Ureter (tissue), 1 donor: Measurements from ENCODE around the gene DPM3. TPM values are rescaled to one million over a fixed set of nuclear protein-coding genes. Genes with fewer than 3 reads are reported as not detected.
"Not testable (repeated sequence)": the region's sequence is repeated elsewhere in the genome, so short reads cannot be mapped to it uniquely, and the experiment has no call there.

Experiments used
- DNase-seq: peaks from one replicate; pipeline ENCODE4 v3.0.0-alpha.2; 2020; ENCODE audit warnings: low spot score
- total RNA-seq: library from RNA; stranded (reverse); gene quantifications from one replicate; pipeline ENCODE4 v1.2.4, GENCODE V29; 2023
- donor health status: DM: yes; HTN: yes; CAD: no.

Gene DPM3
- total RNA-seq, 1 donor from 2014 or later = 75.4 TPM

DNA sequence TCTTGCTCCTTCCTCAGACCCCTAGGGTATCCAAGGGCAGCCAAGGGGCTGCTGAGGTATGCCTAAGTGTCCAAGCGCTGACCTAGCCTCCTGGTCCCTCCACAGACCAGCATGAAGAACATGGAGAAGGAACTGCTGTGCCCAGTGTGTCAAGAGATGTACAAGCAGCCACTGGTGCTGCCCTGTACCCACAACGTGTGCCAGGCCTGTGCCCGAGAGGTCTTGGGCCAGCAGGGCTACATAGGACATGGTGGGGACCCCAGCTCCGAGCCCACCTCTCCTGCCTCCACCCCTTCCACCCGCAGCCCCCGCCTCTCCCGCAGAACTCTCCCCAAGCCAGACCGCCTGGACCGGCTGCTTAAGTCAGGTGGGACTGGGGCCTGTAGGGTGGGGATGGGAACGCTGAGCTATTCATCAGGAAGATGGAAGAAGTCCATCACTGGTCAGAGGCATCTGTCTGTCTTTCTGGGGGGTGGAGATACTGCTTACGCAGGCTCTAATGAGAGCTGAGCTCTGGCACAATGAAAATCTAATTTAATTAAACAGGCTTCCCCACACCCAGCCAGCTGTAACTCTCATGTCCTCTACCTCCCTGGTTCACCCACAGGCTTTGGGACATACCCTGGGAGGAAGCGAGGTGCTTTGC is 35.1 kb upstream of the DPM3 start:
- DNase-seq = peak; percentile 46

DNA sequence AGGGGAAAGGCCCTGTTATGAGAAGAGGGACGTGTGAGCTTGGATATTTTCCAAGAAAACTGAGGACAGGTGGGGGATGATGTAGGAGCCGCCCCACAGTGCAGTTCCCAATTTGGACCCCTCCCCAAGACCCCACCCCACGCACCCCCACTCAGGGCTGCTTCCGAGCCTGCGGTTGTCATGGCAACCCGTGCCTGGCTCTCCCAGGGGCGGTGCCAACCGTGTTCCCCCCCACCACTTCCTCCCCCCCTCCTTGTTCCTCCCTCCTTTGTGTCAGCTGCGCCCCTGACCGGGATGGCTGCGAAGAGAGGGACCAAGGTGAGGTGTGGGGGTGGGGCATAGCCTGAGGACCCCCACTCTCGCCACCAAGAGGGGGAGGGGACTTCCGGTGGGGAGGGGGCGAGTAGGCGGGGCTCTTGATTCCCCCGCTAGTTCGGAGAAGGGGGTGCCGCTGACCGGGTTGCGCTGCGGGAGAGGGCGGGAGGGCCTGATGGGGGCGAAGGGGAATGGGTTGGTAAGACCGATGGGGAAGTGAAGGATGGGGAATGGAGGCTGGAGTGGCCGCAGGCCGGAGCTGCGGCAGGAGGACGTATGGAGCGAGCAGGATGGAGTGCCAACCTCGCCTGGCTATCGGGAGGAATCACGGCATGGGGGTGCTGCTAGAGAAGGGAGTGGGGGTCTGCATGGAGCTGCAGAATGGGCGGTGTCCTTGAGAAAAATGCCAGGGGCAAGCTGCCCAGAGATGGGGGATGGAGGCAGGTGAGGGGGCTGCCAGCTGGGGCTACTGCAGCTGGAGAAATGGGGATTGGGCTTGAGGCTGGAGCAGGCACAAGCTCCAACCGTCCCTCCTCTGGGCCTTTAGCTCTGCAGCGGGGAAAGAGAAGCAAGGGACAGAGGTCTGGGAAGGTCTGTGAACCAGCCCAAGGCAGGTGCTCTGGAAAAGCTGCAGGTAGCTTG is 34.3 kb upstream of the DPM3 start:
- peak; percentile 45 for DNase-seq

DNA sequence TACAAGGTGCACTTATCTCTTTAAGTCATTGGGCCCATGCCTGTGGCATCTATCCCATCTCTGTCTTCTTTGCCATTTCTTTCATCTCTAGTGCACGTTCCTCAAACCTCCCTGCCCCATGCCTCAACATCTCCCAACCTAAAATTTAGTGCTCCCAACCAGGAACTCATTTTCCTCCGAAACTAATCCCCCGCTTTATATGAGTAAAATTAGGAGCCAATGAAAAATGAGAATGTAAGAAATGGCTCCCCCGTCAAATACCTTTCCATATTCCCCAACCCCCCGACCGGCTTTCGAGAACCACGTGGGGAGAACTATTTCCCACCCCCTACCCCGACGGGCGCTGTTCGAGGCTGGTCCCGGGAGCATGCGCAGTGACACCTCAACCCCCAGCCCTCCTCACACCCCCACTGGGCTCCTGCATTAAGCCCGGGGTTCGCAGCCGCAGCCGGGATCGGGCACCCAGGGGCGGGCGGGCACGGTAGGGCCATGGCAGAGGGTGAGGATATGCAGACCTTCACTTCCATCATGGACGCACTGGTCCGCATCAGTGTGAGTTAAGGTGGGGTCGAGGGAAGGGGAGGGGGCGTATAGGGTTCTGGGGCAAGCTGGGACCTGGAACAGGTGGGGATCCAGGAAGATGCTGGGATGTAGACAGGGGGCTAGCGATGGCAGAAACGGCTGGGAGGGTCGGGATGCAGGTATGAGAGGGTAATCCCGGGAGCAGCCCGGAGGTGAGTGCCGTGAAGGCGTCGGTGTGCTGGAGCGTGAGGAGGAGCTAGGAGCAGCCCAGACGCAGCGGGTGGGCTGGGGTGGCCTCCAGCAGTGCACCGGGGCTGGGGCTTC is 33.4 kb upstream of the DPM3 start, which contains the start of gene TRIM46:
Gene TRIM46 (plus strand): TSS at position 372 of the 846 bp plus-strand sequence. CDS start 118 bp downstream, at position 490.
- DNase-seq = peak; percentile 63

DNA sequence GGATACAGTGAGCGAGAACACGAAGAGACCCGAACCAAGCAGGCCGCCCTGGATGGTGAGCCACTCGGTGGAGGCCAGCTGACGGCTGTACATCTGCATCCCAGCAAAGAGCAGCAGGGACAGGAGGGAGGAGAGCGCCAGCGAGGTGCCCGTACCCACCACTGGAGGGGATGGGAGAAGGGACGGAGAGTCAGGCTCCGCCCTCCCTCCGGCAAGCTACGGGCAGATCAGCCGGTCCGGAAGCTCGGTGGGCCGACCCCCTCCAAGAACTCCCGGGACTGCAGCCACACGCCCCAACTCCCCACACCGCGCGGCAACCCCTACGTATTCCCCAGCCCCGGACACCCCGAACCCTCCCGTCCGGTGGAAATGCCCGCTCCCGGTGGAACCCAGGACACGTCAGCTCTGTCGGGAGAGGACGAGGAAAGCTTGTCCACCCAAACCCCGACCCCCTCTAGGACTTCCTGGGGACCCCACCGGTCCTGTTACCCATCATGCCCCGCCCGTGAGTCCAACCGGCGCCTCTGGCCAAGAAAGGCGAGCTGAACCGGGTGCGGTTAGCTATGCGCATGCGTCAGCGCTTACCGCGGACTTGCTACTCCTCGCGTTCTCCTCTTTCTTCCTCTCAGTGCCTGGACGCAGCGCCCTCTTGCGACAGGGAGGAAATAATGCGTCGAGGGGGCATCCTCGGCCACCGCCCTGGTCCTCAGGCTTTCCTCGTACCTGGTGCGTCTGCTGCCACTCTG is 32.6 kb upstream of the DPM3 start, which contains the start of gene KRTCAP2:
Gene KRTCAP2 (minus strand): TSS at position 573 of the 746 bp plus-strand sequence. CDS start 80 bp downstream, at position 493.
- peak; percentile 96 for DNase-seq

DNA sequence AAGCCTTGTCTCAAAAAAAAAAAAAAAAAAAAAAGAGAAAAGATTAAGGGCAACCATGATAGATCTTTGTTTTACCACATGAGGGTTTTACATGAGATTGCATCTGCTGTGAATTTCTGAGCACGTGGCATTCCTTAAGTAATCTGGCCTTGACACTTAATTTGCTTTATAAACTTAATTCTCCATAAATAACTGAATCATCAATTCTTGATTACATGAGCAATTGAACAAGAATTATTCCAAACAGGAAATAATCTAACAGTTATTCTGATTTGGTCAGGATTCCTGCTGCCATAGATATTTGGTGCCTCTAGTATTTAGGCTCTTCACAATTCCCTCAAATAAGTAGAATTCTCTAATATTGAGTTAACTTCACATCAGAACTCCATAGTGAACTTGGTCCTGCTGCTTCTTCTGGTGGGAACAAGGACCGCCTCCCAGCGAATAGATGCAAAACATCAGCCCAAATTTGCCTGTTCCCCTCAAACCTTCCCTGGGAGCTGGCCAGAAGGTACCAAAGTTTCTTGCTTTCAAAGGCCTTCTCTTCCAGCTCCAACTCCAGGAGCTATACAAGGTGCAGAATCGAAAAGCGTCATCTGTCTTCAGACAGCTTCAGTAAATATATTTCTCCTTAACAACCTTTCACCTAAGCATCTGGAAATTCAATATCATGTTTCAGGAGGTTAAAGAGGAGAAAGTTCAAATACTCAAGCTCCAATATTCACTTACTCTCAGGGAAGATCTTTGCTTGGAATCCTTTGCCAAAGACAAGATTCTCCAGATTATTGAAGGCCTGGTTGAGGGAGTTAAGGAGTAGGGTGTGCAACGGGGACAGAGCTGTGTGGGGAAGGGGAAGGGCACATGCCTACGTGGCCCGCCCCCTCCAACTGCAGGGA is 31.8 kb upstream of the DPM3 start:
- peak; percentile 40 for DNase-seq

DNA sequence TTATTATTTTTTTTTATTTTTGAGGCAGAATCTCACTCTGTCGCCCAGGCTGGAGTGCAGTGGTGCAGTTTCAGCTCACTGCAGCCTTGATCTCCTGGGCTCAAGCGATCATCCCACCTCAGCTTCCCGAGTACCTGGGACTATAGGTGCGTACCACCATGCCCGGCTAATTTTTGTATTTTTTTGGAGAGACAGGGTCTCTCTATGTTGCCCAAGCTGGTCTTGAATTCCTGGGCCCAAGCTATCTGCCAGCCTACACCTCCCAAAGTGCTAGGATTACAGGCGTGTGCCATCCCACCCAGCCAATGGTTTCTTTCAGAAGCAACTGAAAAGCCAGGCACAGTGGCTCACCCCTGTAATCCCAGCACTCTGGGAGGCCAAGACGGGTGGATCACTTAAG is 30.5 kb upstream of the DPM3 start:
- DNase-seq = no peak

DNA sequence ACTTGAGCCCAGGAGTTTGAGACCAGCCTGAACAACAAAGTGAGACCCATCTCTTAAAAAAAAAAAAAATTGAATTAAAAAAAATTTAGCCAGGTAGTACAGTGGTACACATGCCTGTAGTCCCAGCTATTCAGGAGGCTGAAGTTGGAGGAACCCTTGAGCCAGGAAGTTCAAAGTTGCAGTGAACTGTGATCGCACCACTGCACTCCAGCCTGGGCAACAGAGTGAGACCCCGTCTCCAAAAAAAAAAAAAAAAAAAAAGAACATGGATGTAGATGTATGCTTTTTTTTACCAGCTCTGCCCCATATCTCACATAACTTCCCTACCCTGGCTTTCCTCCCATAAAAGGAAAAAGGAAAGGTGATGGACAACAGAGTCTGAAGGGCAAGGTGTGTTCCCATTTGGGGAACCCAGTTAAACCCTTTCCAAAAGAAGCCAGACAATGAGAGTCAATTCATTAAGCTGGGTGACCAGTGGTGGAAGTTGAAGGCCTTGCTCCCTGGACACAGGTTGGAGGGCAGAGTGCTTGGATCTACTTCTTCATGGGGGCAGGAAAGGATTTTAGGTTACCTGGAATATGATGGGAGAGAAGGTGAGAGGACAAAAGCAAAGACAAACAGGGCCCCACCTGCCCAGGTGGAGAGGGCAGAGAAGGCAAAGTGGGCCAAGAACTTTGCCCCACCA is 29.9 kb upstream of the DPM3 start:
- peak; percentile 13 for DNase-seq

DNA sequence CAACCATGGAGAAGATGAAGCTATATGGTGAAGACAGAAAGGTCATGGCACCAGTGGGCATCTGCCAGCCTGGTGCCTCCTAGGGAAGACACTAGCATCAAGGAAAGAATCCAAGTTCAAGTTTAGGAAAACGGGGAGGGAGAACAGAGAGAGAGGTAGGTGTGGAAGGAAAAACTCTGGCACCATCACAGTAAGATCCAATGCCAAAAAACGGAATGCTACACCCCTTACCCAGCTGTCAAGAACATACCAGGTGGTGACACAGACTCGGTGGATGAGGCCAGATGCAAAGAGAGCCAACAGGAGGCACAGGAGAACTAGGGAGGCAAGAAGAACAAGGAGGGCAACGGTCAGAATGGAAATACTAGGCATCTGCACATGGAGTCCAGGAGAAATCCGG is 29.2 kb upstream of the DPM3 start:
- DNase-seq = no peak

DNA sequence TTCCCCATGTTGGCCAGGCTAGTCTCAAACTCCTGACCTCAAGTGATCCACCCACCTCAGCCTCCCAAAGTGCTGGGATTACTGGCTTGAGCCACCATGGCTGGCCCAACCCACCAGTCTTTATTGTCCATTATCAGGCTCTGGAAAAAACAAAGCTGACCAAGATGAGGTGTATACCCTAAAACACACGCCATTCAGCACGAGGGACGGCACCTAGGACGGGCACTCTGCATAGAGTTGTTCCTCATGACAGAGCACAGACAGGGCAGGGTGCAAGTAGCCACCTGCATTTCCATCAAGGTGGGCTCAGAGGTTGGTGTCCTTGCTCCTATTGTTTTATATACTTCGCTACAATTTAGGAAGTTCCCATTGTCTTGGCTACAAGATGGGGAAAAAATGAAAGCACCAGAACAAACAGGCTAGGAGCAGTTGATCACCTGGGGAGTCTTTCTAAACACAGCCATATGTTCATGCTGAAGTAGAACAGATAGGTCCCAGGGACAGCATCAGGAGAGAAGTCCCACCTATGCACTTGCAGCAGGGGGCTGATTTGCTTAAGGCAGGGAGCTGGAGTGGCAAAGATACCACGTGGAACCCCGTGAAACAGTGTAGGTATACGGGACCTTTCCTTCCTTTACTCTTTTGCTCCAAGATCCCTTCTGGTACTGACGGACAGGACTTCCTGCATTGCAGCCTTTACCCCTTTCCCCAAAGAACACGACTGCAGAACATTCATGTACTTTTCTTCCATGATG is 28.3 kb upstream of the DPM3 start:
- DNase-seq = peak; percentile 33

DNA sequence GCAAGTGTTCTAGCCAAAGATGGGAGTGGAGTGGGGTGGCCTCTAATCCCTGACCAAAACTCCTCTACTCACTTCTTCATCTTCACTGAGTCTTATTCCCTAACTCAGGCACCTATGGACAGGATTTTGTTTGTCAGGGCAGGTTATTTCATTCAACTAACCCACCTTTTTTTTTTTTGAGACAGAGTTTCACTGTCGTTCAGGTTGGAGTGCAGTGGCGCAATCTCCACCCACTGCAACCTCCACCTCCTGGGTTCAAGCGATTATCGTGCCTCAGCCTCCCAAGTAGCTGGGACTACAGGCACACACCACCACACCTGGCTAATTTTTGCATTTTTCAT is 27.7 kb upstream of the DPM3 start:
- DNase-seq = not testable (repeated sequence)

DNA sequence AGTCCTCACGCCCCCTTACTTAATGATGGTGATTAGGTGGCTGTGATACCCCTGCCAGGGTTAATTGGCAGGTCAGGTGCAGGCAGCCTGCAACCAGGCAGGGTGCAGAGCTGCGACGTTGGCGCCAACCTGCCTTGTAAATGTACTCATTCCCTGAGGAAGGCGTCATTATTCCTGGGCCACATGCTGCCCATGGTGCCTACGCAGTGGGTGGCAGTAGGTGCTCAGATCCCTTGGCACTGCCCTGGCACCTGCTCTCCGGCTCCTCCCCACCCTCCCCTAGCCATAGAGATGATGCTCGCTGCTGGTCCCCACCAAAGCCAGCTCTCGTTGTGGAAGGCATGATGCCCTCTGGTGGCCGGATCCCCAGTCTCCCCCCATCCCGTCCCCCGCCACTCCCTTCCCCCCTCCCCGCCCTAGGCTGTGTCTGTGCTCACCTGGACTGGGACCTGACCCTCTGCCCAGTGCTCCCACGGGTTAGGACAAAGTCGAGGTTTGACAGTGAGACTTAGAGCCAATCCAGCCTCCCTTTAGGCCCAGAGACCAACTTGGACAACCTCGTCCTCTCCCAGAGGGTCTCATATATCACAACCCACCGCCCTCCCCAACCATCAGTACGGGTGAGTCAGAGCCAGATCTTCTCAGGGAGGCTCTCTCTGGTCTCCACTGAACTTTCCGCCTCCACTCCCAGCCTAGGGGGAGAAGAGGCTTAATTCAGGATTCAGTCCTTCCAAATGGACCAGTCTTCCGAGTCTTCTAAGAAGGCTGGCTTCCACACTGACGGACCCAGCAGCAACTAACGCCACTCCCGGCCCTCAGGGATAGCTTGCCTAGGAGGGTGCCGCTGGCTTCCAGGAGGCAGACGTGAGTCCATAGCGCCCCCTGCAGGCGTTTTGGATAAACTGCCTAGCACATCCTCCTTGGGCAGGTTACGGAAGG is 27.1 kb upstream of the DPM3 start:
- DNase-seq = peak; percentile 89

DNA sequence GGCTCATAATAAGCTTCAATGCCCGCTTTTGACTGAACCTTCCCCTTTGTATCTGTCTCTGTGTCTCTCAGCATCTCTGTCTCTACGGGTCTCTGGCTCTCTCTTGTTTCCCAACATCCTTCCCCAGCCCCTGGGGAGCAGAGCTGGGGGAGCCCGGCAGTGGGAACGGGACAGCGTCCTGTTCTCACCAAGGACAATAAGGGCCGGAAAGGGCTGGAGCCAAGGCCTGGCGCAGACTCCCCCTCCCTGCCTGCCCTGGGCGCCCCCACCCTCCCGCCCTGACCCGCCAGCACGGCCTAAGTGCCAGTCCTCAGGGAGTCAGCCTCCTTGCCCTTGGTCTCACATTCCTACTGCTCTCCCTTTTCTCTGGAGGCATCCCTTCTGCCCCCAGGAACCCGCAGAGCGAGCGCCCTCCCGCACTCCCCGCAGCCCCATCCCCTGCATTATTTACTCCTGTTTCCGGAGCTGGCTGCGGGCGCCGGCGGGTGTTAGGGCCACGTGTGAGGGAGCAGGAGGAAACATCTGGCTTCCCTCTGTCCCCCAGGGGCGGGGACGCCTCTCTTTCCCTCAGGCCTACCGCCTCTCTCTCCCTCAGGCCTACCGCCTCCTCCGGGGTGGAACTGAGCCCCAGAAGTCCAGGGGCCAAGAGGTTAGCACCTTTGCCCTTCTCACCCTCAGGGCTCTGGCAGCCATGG is 26.3 kb upstream of the DPM3 start:
- DNase-seq = peak; percentile 51

DNA sequence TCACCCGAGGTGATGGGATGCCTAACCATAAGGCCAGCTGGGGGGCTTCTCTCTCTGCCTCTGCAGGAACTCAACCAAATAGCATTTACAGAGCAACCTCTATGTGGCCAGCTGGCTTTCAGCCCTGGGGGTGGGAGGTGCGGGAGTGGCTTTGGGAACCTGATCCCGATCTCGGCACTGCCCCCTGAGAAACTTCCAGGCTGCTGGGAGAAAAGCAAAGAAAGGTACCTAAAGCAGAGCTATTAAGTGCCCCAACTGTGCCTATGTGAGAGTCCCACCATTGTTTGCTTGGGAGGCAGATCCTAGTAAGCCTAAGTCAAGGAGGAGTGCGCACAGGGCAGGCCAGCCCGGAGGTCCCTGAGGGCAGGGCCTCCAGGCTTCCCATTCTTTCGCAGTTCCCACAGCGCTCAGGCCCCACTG is 25.7 kb upstream of the DPM3 start:
- peak; percentile 37 for DNase-seq

DNA sequence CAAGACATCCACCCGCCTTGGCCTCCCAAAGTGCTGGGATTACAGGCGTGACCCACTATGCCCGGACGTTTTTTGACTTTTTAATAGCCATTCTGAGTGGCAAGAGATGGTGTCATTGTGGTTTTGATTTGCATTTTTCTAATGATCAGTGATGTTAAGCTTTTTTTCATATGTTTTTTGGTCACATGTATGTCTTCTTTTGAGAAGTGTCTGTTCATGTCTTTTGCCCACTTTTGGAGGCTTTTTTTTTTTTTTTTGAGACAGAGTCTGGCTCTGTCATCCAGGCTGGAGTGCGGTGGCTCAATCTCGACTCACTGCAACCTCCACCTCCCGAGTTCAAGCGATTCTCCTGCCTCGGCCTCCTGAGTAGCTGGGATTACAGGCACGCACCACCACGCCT is 24.3 kb upstream of the DPM3 start:
- DNase-seq = not testable (repeated sequence)

DNA sequence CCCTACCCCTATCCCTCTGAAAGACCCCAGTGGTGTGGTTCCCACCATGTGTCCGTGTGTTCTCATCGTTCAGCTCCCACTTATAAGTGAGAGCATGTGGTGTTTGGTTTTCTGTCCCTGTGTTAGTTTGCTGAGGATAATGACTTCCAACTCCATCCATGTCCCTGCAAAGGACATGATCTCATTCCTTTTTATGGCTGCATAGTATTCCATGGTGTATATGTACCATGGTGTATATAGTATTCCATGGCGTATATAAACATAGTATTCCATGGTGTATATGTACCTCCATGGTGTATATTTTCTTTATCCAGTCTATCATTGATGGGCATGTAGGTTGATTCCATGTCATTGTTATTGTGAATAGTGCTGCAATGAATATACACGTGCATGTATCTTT is 23.5 kb upstream of the DPM3 start:
- DNase-seq = not testable (repeated sequence)

DNA sequence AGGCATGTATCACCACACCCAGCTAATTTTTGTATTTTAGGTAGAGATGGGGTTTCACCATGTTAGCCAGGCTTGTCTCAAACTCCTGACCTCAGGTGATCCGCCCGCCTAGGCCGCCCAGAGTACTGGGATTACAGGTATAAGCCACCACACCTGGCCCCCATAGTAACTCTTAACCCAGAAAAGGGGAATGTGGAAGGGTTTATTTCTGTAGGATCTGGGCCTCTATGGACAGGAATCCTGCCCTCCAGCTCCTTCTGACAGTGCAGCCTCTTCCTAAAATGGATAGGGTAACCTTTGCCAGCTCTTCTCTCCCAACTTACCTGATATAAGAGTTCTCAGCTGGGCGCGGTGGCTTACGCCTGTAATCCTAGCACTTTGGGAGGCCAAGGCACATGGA is 22.3 kb upstream of the DPM3 start:
- DNase-seq = not testable (repeated sequence)

DNA sequence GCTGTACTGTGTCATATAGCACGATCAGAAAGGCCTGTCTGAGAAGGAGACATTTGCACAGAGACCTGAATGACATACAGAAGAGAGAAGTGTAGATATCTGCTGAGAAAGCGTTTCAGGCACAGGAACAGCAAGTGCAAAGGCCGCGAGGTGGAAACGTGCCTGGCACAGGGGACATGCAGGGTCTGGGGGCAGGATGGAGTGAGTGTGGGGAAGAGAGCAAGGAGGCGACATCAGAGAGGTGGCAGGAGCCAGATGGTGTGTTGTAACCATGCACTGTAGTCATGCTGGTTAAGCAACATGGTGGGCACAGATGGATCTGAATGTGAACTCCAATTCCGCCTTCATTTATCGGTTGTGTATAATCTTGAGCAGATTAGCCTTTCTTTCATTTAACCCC is 19.8 kb upstream of the DPM3 start:
- DNase-seq = no peak
